Activated CD4-positive, alpha-beta T cell treated with anti-CD3 and anti-CD28 coated beads, Interleukin-2, Interleukin-4, amounts not matched to agents 100 ng/mL and 50 ng/mL, durations not matched to agents 16 hours and 8 hours (primary cell): ENCODE measurements around the gene OR52E5.

Source experiments
- DNase-seq: peaks from one replicate; pipeline ENCODE4 v3.0.0-alpha.2; 2020; ENCODE audit warnings: low spot score

OR52E5 gene

DNA sequence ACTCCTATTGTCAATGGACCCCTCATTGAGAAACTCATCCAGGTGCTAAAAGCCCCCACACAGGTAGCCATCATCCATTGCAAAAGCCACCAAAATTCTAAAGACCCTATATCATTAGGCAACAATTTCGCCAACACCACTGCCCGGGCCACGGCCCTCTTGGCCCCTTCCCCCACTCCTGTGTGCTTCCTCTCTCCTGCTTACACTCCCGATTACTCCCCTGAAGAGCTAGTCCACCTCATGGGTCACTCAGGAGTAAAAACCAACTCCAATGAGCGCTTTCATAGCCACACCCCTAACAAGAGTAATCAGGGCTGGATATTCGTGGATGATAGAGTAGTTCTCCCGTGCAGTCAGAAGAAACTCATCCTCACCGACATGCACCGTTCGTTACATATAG is 40.1 kb downstream of the OR52E5 start:
- DNase-seq: no peak

DNA sequence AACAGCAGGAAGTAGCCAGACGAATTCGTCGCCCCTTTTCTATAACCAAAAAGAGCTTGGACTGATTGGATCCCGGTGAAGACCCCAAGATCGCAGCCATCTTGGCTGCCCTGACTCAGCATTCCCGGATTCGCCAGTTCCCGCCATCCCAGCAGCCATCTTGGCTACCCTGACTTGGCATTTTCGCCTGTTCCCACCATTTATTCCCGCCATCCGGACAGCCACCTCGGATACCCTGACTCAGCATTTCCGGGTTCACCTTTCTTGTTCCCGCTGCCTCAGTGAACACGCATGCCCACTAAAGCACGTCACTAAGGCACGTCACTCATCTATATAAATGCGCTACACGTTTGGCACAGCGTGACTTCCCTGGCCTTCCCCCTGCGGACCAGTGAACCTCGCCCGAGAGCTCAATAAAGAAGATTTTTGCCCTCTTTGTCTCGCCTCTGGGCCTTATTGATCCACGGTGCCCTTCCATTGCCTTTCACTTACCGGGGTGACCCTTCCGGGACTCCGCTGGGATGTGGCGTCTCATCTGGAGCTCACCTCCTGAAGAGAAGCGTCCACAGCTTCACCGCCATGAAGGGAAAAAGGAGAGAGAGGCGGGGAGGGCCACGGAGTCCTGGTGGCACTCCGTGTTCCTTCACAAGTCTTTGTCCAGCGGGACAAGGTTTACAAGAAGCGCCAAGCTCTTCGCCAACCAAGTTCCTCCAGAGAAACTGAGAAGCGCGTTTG is 45.0 kb downstream of the OR52E5 start:
- no peak for DNase-seq

DNA sequence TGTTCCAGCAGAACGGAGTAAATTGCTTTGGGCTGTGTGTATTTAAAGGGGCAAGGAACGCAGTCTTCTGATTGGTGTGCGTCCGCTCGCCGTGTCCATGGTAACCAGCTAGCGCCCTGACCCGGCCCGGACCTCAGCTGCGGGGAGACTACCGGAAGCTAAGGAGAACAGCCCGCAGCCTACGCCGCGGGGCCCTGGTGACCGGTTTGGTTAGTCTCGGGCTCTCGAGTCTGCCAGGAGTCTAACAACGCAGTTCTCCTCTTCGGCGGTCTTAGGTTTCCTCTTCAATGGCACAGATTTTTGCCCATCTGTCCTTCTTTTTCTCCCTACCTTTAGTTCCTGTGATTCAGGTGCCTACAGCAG is 45.6 kb downstream of the OR52E5 start:
- DNase-seq: no peak

DNA sequence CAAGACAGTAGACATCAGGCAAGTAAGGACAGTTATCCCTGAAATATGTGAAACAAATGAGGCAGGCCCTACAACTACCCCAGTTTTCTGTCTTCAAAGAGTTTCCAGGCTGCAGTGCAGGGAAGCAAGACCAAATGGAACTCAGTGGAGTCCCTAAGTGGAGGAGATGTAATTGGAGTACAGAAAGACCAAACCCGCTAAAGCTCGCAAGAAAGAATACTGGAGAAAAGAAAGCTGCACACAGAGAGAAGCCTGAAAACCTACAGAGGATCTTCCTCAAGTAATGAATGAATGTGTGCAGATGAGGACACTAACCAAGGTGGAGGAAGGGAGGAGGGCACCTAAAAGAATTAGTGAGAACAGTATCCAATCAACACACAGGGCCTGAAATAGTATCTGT is 47.7 kb downstream of the OR52E5 start:
- DNase-seq: no peak

DNA sequence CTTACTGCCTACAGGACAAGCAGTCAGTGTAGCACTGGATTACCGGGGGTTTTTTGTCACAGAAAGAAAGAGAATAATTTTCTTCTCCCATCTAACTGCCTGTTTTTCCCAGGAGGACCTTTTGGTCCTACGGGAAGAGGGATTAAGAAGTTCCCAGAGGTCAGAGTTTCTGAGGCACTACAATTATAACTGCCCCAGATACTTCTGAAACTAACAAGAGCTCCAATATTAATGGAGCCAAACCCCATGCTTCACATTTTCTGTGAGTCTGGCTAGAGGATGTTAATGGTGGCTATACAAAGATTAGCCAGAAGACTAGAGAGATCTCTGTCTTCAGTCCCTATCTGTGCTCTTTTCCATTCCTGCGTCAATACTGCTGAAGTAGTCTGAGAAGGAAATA is 48.9 kb downstream of the OR52E5 start, which contains the start of gene OR56A3:
TSS of gene OR56A3 (plus strand) at position 301 of the 400 bp plus-strand sequence. CDS start 5,096 bp downstream, outside the sequence.
- no peak for DNase-seq
